CMK (cell line): ENCODE data around the gene NOS1AP.
"Not testable (repeated sequence)": the region's sequence is repeated elsewhere in the genome, so short reads cannot be mapped to it uniquely, and the experiment has no call there.

Experiments
- DNase-seq: peaks from one replicate; pipeline ENCODE4 v3.0.0-alpha.2; 2010; ENCODE audit warnings: low read depth

The NOS1AP gene

GRCh38 chr1:162195567-162195966, 126.1 kb downstream of the NOS1AP start:
- no peak for DNase-seq

- no peak for DNase-seq
Measured at GRCh38 chr1:162196387-162196786, 126.9 kb downstream of the NOS1AP start.

DNA sequence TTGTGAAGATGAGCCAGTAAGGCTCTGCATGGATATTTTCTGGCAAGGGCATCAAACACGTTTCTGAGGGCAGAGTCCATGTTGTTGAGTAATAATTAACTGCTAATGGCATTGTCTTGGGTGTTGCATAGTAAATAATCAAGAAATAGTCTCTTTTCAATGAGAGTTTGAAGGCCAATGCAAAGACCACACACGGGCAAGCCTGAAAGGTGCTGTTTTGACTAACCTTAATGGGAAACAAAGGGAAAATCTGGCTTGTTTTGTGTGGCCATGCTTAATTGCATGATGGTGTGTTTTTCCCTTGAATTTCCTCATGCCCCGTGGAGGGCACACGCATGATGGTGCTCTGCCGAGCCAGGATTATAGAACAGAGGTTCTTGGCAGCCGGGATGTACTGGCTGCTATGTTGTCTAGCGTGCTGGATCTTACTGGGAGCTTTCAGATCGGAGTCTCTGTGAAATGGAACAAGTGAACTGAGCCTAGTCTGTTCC, 127.6 kb downstream of the NOS1AP start:
- no peak for DNase-seq

- no peak for DNase-seq
Measured at GRCh38 chr1:162197615-162198421, 128.3 kb downstream of the NOS1AP start.

- DNase-seq = no peak
Measured at GRCh38 chr1:162200096-162200847, 130.8 kb downstream of the NOS1AP start.

- DNase-seq = not testable (repeated sequence)
Measured at GRCh38 chr1:162201062-162201461, 131.6 kb downstream of the NOS1AP start.

GRCh38 chr1:162204129-162204822, 134.8 kb downstream of the NOS1AP start:
- no peak for DNase-seq

- DNase-seq = no peak
Measured at GRCh38 chr1:162204823-162205155, 135.3 kb downstream of the NOS1AP start.

- DNase-seq = no peak
Measured at GRCh38 chr1:162206300-162206699, 136.8 kb downstream of the NOS1AP start.

DNA sequence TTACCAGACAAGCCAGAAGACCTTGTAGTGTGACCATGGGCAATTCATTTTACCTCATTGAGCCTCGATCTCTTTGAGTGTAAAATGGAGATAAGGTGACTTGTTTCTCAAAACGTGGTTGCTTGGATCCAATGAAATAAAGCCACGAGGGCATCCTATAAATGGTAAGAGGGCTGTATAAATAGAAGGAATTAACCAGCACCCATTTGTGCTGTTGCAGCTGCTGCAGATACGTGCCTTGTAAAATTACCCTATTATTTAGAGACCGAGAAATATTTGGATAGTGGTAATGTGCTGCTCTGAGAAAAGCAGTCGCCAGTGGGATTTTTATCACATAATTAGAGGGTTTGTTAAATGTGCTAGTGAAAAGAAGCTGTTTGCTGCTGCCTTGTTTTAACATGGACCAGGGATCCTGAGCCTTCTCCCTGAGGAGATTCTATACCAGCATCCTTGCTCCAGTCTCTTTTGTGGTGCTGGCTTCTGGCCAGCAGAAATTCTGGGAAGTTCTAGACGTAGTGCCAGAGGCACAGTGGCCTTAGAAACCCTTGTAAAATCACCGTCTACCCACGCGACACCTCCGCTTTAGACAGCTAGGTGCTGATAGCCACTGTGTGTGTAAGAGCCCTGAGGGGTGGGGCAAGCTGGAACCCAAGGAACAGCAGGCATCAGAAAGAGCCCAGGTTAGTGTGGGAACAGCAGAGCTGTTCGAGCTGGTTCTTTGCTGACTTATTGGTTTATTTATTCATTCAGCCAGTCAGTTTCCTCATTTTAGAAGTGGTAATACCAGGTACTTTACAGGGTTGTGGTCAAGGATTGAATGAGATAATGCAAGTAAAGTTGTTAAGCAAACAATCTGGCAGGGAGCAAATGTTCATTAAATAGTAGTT, 137.5 kb downstream of the NOS1AP start:
- DNase-seq = no peak

- DNase-seq = no peak
Measured at GRCh38 chr1:162207862-162208261, 138.4 kb downstream of the NOS1AP start.

- no peak for DNase-seq
Measured at GRCh38 chr1:162210196-162210595, 140.7 kb downstream of the NOS1AP start.

DNA sequence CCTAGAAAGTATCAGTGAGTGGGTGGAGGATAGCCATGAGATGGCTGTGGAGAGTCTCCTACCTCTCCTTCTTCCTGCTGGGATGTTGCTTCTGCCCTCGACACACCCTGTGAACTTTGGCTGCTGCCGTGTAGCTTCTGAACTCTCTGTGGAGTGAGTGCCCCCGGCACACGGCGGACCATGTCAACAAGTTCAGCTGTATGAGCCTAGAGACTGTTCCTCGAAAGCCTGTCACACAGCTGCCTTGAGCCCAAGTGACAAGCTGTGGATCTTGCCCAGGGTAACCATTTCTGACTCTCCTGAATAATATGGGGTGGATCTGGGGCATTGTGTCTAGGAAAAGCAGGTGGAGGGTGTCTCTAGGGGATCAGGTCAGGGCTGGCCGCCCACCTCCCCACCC, 143.2 kb downstream of the NOS1AP start:
- DNase-seq = no peak

GRCh38 chr1:162213281-162213912, 143.9 kb downstream of the NOS1AP start:
- no peak for DNase-seq

DNA sequence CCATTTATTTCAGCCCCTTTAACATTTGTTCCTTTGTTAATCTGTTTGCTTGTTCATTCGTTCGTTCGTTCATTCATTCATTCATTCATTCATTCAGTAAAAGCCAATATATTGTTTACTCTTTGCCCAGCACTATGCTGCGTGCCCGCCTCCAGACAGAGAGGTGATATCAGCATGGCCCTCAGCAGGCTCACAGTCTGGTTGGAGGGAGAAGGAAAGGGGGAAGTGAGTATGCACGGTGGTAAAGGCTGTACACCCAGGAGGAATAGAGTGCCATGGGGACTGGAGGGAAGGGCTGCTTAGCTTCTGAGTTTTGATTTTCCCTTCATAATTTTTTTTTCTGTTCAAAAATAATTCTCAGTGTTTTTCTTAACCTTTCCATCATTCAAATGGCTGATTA, 144.7 kb downstream of the NOS1AP start:
- no peak for DNase-seq

GRCh38 chr1:162215902-162216301, 146.4 kb downstream of the NOS1AP start:
- no peak for DNase-seq

- no peak for DNase-seq
Measured at GRCh38 chr1:162216604-162217003, 147.1 kb downstream of the NOS1AP start.

DNA sequence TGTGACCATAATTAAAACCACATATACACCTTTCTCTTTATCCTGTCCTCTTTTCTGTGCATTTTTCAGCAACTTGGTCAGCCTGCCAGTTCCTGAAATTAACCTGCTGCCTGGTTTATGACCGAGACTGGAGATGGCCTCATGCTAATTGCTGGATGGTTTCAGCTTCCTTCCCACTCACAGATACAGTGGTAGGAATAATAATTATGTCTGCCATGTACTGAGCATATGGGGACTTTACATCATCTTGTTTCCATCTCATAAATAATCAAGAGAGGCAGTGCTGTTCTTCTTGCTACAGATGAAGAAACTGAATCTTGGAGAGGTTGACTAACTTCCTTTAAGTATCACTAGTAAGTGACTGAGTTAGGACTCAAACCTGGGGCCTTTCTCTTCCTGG, 148.2 kb downstream of the NOS1AP start:
- DNase-seq = no peak

DNA sequence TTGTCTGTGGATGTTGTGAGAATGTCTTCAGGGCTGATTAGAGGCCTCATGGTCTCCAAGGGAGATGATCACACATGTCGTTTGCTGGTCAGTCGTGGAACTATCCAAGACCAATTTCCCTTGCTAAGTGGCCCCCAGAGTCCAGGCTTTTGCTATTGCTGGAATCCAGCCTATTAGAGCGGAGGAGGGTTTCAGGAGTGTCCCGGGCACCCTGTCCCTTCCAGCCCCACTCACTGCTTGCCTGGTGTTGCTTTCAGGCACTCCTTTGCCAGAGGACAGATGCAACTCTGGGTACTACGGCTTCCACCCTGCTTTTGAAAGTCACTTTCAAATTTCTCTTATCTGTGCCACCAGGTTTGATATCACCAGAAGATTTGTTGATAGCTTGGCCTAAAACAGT, 149.1 kb downstream of the NOS1AP start:
- no peak for DNase-seq

GRCh38 chr1:162218975-162219374, 149.5 kb downstream of the NOS1AP start:
- DNase-seq = no peak

GRCh38 chr1:162219461-162219860, 150.0 kb downstream of the NOS1AP start:
- no peak for DNase-seq
